ENCODE data around the gene OR10A5. TPM values are rescaled to one million over a fixed set of nuclear protein-coding genes. Genes with fewer than 3 reads are reported as not detected.
"Not testable (repeated sequence)": the region's sequence is repeated elsewhere in the genome, so short reads cannot be mapped to it uniquely, and the experiment has no call there.

OR10A5 gene
- total RNA-seq, 6 donors from 2014 or later: not detected

GRCh38 chr11:6841694-6842093, 3.8 kb upstream of the OR10A5 start:
- Histone ChIP-seq H3K9me3 (no peaks in the 10 kb centered on the region), H3K36me3 (no peaks in the 10 kb centered on the region), H3K4me1 (no peaks in the 10 kb centered on the region), H3K27me3 (no peaks in the 10 kb centered on the region), H3K4me3 (no peak overlapping the region), H3K27ac (no peak overlapping the region)
- TF ChIP-seq EP300 (IDR thresholded peaks at IDR 0.05) (no peak), CTCF (IDR thresholded peaks at IDR 0.05) (no peak), POLR2A (IDR thresholded peaks at IDR 0.05) (no peak), POLR2AphosphoS5 (IDR thresholded peaks at IDR 0.05) (no peak)
- DNase-seq: no peak
- no peak for ATAC-seq (ENCODE audit: low FRiP score in 2 of 2)

GRCh38 chr11:6843670-6844069, 1.8 kb upstream of the OR10A5 start:
- no peaks in the 10 kb centered on the region for H3K9me3 ChIP-seq
- TF ChIP-seq POLR2AphosphoS5 (IDR thresholded peaks at IDR 0.05) (no peak), EP300 (IDR thresholded peaks at IDR 0.05) (no peak), CTCF (IDR thresholded peaks at IDR 0.05) (no peak), POLR2A (IDR thresholded peaks at IDR 0.05) (no peak)
- no peak for ATAC-seq (ENCODE audit: low FRiP score in 2 of 2)
- H3K36me3 ChIP-seq: no peaks in the 10 kb centered on the region
- H3K27ac ChIP-seq: no peak overlapping the region
- no peaks in the 10 kb centered on the region for H3K4me1 ChIP-seq
- H3K27me3 ChIP-seq: no peaks in the 10 kb centered on the region
- no peak for DNase-seq
- 53 to 58% methylated on average over 2 of the region's 2 CpGs for WGBS, 2 donors
- no peak overlapping the region for H3K4me3 ChIP-seq

GRCh38 chr11:6844356-6844755, 1.1 kb upstream of the OR10A5 start:
- H3K4me3 ChIP-seq: no peak overlapping the region
- no peak for DNase-seq
- no peak for ATAC-seq (ENCODE audit: low FRiP score in 2 of 2)
- H3K9me3 ChIP-seq: no peaks in the 10 kb centered on the region
- H3K27ac ChIP-seq: no peak overlapping the region
- H3K27me3 ChIP-seq: no peaks in the 10 kb centered on the region
- WGBS, 2 donors: 89 to 92% methylated on average over 5 of the region's 5 CpGs
- no peaks in the 10 kb centered on the region for H3K36me3 ChIP-seq
- no peaks in the 10 kb centered on the region for H3K4me1 ChIP-seq
- TF ChIP-seq POLR2A (IDR thresholded peaks at IDR 0.05) (no peak), POLR2AphosphoS5 (IDR thresholded peaks at IDR 0.05) (no peak), CTCF (IDR thresholded peaks at IDR 0.05) (no peak), EP300 (IDR thresholded peaks at IDR 0.05) (no peak)

GRCh38 chr11:6850526-6850925, 5.0 kb downstream of the OR10A5 start:
- no peak overlapping the region for H3K27ac ChIP-seq
- ATAC-seq (ENCODE audit: low FRiP score in 2 of 2): no peak
- WGBS, 2 donors: 81 to 83% methylated on average over 2 of the region's 2 CpGs
- no peak for DNase-seq
- no peaks in the 10 kb centered on the region for H3K27me3 ChIP-seq
- TF ChIP-seq POLR2A (IDR thresholded peaks at IDR 0.05) (no peak), CTCF (IDR thresholded peaks at IDR 0.05) (no peak), POLR2AphosphoS5 (IDR thresholded peaks at IDR 0.05) (no peak), EP300 (IDR thresholded peaks at IDR 0.05) (no peak)
- H3K4me3 ChIP-seq: no peak overlapping the region
- no peaks in the 10 kb centered on the region for H3K4me1 ChIP-seq
- peaks cover 0 to 3% (median 0%) of the 10 kb centered on the region in 4 donors for H3K9me3 ChIP-seq
- no peaks in the 10 kb centered on the region for H3K36me3 ChIP-seq

GRCh38 chr11:6854801-6855200, 9.3 kb downstream of the OR10A5 start:
- not testable (repeated sequence) for H3K9me3 ChIP-seq; H3K4me3 ChIP-seq; H3K4me1 ChIP-seq; H3K36me3 ChIP-seq; H3K27ac ChIP-seq; H3K27me3 ChIP-seq; DNase-seq; ATAC-seq (ENCODE audit: low FRiP score in 2 of 2)
- 94 to 97% methylated on average over 6 of the region's 6 CpGs for WGBS, 2 donors
